ENCODE measurements around the gene IL18BP.

The IL18BP gene

GRCh38 chr11:72036687-72037086, 38.0 kb downstream of the IL18BP start:
- Histone ChIP-seq H3K27me3 (ENCODE audit: low read depth, low read length) (no peaks in the 10 kb centered on the region), H3K4me1 (ENCODE audit: low read length) (no peaks in the 10 kb centered on the region), H2AFZ (ENCODE audit: low read depth, low read length) (no peak overlapping the region), H4K20me1 (ENCODE audit: insufficient read depth, low read length) (peaks cover 5% of the 10 kb centered on the region; the same call in 1 of the 2 replicates), H3K9me3 (ENCODE audit: insufficient read depth, low read length) (no peaks in the 10 kb centered on the region), H3K4me3 (ENCODE audit: low read length) (no peak overlapping the region), H3K79me2 (ENCODE audit: low read length) (peaks cover 34% of the 10 kb centered on the region), H3K27ac (ENCODE audit: low read length) (no peak overlapping the region), H3K4me2 (ENCODE audit: low read length) (no peak overlapping the region), H3K9ac (ENCODE audit: low read length) (no peak overlapping the region), H3K36me3 (replicated peaks; ENCODE audit: low read depth, low read length) (peaks cover 12% of the 10 kb centered on the region)
- TF ChIP-seq CTCF (IDR thresholded peaks at IDR 0.05; ENCODE audit: low read depth, low read length) = no peak
- TF ChIP-seq EZH2phosphoT487 (IDR thresholded peaks at IDR 0.05; ENCODE audit: low read depth) = no peak

GRCh38 chr11:72037554-72038311, 39.0 kb downstream of the IL18BP start:
- Histone ChIP-seq H3K9me3 (ENCODE audit: insufficient read depth, low read length) (no peaks in the 10 kb centered on the region), H3K4me1 (ENCODE audit: low read length) (no peaks in the 10 kb centered on the region), H3K36me3 (replicated peaks; ENCODE audit: low read depth, low read length) (peaks cover 12% of the 10 kb centered on the region), H3K27ac (ENCODE audit: low read length) (no peak overlapping the region), H3K4me2 (ENCODE audit: low read length) (no peak overlapping the region), H3K4me3 (ENCODE audit: low read length) (no peak overlapping the region), H3K9ac (ENCODE audit: low read length) (no peak overlapping the region), H3K79me2 (ENCODE audit: low read length) (peaks cover 34% of the 10 kb centered on the region), H3K27me3 (ENCODE audit: low read depth, low read length) (no peaks in the 10 kb centered on the region), H2AFZ (ENCODE audit: low read depth, low read length) (no peak overlapping the region), H4K20me1 (ENCODE audit: insufficient read depth, low read length) (peaks cover 5% of the 10 kb centered on the region; the same call in 1 of the 2 replicates)
- TF ChIP-seq CTCF (IDR thresholded peaks at IDR 0.05; ENCODE audit: low read depth, low read length) (no peak), EZH2phosphoT487 (IDR thresholded peaks at IDR 0.05; ENCODE audit: low read depth) (no peak)

- H3K27ac ChIP-seq (ENCODE audit: low read length) = no peak overlapping the region
- H3K9me3 ChIP-seq (ENCODE audit: insufficient read depth, low read length) = no peaks in the 10 kb centered on the region
- H3K4me1 ChIP-seq (ENCODE audit: low read length) = no peaks in the 10 kb centered on the region
- H3K4me2 ChIP-seq (ENCODE audit: low read length) = no peak overlapping the region
- H3K36me3 ChIP-seq (replicated peaks; ENCODE audit: low read depth, low read length) = peaks cover 12% of the 10 kb centered on the region
- H4K20me1 ChIP-seq (ENCODE audit: insufficient read depth, low read length) = peaks cover 5% of the 10 kb centered on the region; the same call in 1 of the 2 replicates
- H3K9ac ChIP-seq (ENCODE audit: low read length) = no peak overlapping the region
- H3K79me2 ChIP-seq (ENCODE audit: low read length) = peaks cover 34% of the 10 kb centered on the region
- no peak overlapping the region for H2AFZ ChIP-seq (ENCODE audit: low read depth, low read length)
- TF ChIP-seq CTCF (IDR thresholded peaks at IDR 0.05; ENCODE audit: low read depth, low read length) (no peak), EZH2phosphoT487 (IDR thresholded peaks at IDR 0.05; ENCODE audit: low read depth) (no peak)
- no peak overlapping the region for H3K4me3 ChIP-seq (ENCODE audit: low read length)
- no peaks in the 10 kb centered on the region for H3K27me3 ChIP-seq (ENCODE audit: low read depth, low read length)
Observed at GRCh38 chr11:72038491-72038890, 39.8 kb downstream of the IL18BP start.

GRCh38 chr11:72039031-72039855, 40.5 kb downstream of the IL18BP start:
- no peak overlapping the region for H3K9ac ChIP-seq (ENCODE audit: low read length)
- H3K9me3 ChIP-seq (ENCODE audit: insufficient read depth, low read length) = no peaks in the 10 kb centered on the region
- H3K79me2 ChIP-seq (ENCODE audit: low read length) = peaks cover 34% of the 10 kb centered on the region
- no peak overlapping the region for H3K27ac ChIP-seq (ENCODE audit: low read length)
- no peaks in the 10 kb centered on the region for H3K27me3 ChIP-seq (ENCODE audit: low read depth, low read length)
- H3K36me3 ChIP-seq (replicated peaks; ENCODE audit: low read depth, low read length) = peaks cover 8% of the 10 kb centered on the region
- no peak overlapping the region for H3K4me2 ChIP-seq (ENCODE audit: low read length)
- H4K20me1 ChIP-seq (ENCODE audit: insufficient read depth, low read length) = peaks cover 5% of the 10 kb centered on the region; the same call in 1 of the 2 replicates
- TF ChIP-seq EZH2phosphoT487 (IDR thresholded peaks at IDR 0.05; ENCODE audit: low read depth) = no peak
- no peak overlapping the region for H3K4me3 ChIP-seq (ENCODE audit: low read length)
- no peaks in the 10 kb centered on the region for H3K4me1 ChIP-seq (ENCODE audit: low read length)
- H2AFZ ChIP-seq (ENCODE audit: low read depth, low read length) = no peak overlapping the region
